GM23248 (cell line): ENCODE data around the gene TBC1D8. TPM values are rescaled to one million over a fixed set of nuclear protein-coding genes. Genes with fewer than 3 reads are reported as not detected.

Source experiments
- DNase-seq: peaks from one replicate; pipeline ENCODE4 v3.0.0-alpha.2; 2015
- H2AFZ ChIP-seq: fragments of 200-600 bp; sonication (generic); 2 replicates; pipeline ENCODE4 v1.6.1; 2016; ENCODE audit warnings: antibody characterized with exemption
- H3F3A ChIP-seq: fragments of 200-600 bp; sonication (generic); 2 replicates; pipeline ENCODE4 v1.6.1; 2016; ENCODE audit warnings: mild to moderate bottlenecking, antibody characterized with exemption, mixed run types; ENCODE audit not compliant: insufficient read depth
- H3K27ac ChIP-seq: fragments of 200-600 bp; sonication (generic); 2 replicates; pipeline ENCODE4 v1.5.1; 2016; ENCODE audit warnings: mild to moderate bottlenecking
- H3K27me3 ChIP-seq: fragments of 200-600 bp; sonication (generic); replicated peaks from 2 replicates; pipeline ENCODE4 v1.6.1; 2016; ENCODE audit warnings: mild to moderate bottlenecking; ENCODE audit not compliant: insufficient read depth
- H3K36me3 ChIP-seq: fragments of 200-600 bp; sonication (generic); 2 replicates; pipeline ENCODE4 v1.6.1; 2016; ENCODE audit warnings: low read depth, mild to moderate bottlenecking
- H3K4me1 ChIP-seq: fragments of 200-600 bp; sonication (generic); 2 replicates; pipeline ENCODE4 v1.6.1; 2016; ENCODE audit warnings: mild to moderate bottlenecking; ENCODE audit not compliant: insufficient read depth
- H3K4me2 ChIP-seq: fragments of 200-600 bp; sonication (generic); one replicate; pipeline ENCODE4 v1.6.1; 2016; ENCODE audit warnings: mild to moderate bottlenecking; ENCODE audit not compliant: unreplicated experiment
- H3K4me3 ChIP-seq: fragments of 200-600 bp; sonication (generic); 2 replicates; pipeline ENCODE4 v1.5.1; 2016; ENCODE audit warnings: mild to moderate bottlenecking
- H3K79me2 ChIP-seq: fragments of 200-600 bp; sonication (generic); 2 replicates; pipeline ENCODE4 v1.6.1; 2016; ENCODE audit warnings: mild to moderate bottlenecking; ENCODE audit not compliant: insufficient read depth
- H3K9ac ChIP-seq: fragments of 200-600 bp; sonication (generic); 2 replicates; pipeline ENCODE4 v1.6.1; 2016; ENCODE audit warnings: mild to moderate bottlenecking
- H3K9me2 ChIP-seq: fragments of 200-600 bp; sonication (generic); 2 replicates; pipeline ENCODE4 v1.6.1; 2016; ENCODE audit warnings: mixed run types, mild to moderate bottlenecking, moderate library complexity; ENCODE audit not compliant: insufficient read depth
- H3K9me3 ChIP-seq: fragments of 200-600 bp; sonication (generic); one replicate; pipeline ENCODE4 v1.6.1; 2017; ENCODE audit warnings: low read depth
- H4K20me1 ChIP-seq: fragments of 200-600 bp; sonication (generic); 2 replicates; pipeline ENCODE4 v1.6.0; 2016; ENCODE audit not compliant: insufficient read depth
- EZH2 ChIP-seq: fragments of 200-600 bp; sonication (generic); IDR thresholded peaks from 2 replicates; pipeline ENCODE4 v1.6.1; 2018; ENCODE audit warnings: antibody characterized with exemption, mild to moderate bottlenecking; ENCODE audit not compliant: insufficient read depth, poor library complexity, severe bottlenecking
- EZH2phosphoT487 ChIP-seq: fragments of 200-600 bp; sonication (generic); IDR thresholded peaks from 2 replicates; pipeline ENCODE4 v1.6.1; 2018; ENCODE audit warnings: antibody characterized with exemption, moderate library complexity, mild to moderate bottlenecking, low read depth; ENCODE audit not compliant: insufficient read depth
- WGBS, 2 experiments: methylation state at CpG; one replicate each; pipeline ENCODE4 v1.1.6; 2015 to 2017; ENCODE audit warnings: low lambda C conversion rate in 2 of 2, low coverage in 1 of 2; ENCODE audit errors: missing lambda C conversion rate in 2 of 2; 5-methylcytosine and 5-hydroxymethylcytosine counted together
- in situ Hi-C: fragments of 300-500 bp; cut with MboI; formaldehyde crosslinking; loops from 2 replicates; pipeline ENCODE4 v1.15.0; 2020
- polyA plus RNA-seq: library from polyadenylated mRNA; unstranded; fragments of >200 nt; fragmentation: Nextera tagmentation; extraction: Ambion mirVana; gene quantifications from 2 replicates; pipeline ENCODE4 v1.2.1, GENCODE V29; 2016
- total RNA-seq: library from RNA; depleted of rRNA; stranded (reverse); fragments of >200 nt; shearing (Covaris generic); gene quantifications from 2 replicates; pipeline ENCODE4 v1.2.3, GENCODE V29; 2014

TBC1D8 gene
- total and polyA plus RNA-seq, 2 experiments from 2014 or later, result 2.5 to 2.6 TPM

GRCh38 chr2:100983201-100983600, 168.0 kb downstream of the TBC1D8 start:
- no peak overlapping the region for H3K9ac ChIP-seq
- H3K79me2 ChIP-seq, result no peaks in the 10 kb centered on the region
- no peaks in the 10 kb centered on the region for H4K20me1 ChIP-seq
- H3K36me3 ChIP-seq, result no peaks in the 10 kb centered on the region
- H3K4me1 ChIP-seq, result no peaks in the 10 kb centered on the region
- WGBS, 2 experiments, result 93 to 99% methylated on average over 12 of the region's 12 CpGs
- in situ Hi-C loops, result no loop called here
- TF ChIP-seq EZH2phosphoT487 (no peak), EZH2 (no peak)
- H3K4me3 ChIP-seq, result no peak overlapping the region
- no peak overlapping the region for H3K4me2 ChIP-seq
- H3K27me3 ChIP-seq, result no peaks in the 10 kb centered on the region
- H3K27ac ChIP-seq, result no peak overlapping the region
- no peak overlapping the region for H2AFZ ChIP-seq
- H3F3A ChIP-seq, result no peaks in the 10 kb centered on the region
- no peaks in the 10 kb centered on the region for H3K9me2 ChIP-seq
- DNase-seq, result no peak
- no peaks in the 10 kb centered on the region for H3K9me3 ChIP-seq

- no peaks in the 10 kb centered on the region for H3K36me3 ChIP-seq
- H2AFZ ChIP-seq, result no peak overlapping the region
- no peak for DNase-seq
- no peaks in the 10 kb centered on the region for H3K79me2 ChIP-seq
- no peaks in the 10 kb centered on the region for H4K20me1 ChIP-seq
- no peak overlapping the region for H3K9ac ChIP-seq
- H3K4me3 ChIP-seq, result no peak overlapping the region
- in situ Hi-C loops, result no loop called here
- no peak for TF ChIP-seq EZH2
- TF ChIP-seq EZH2phosphoT487, result no peak
- H3K27me3 ChIP-seq, result no peaks in the 10 kb centered on the region
- no peaks in the 10 kb centered on the region for H3F3A ChIP-seq
- H3K9me3 ChIP-seq, result no peaks in the 10 kb centered on the region
- H3K4me1 ChIP-seq, result no peaks in the 10 kb centered on the region
- no peak overlapping the region for H3K27ac ChIP-seq
- no peaks in the 10 kb centered on the region for H3K9me2 ChIP-seq
- no peak overlapping the region for H3K4me2 ChIP-seq
- 87 to 89% methylated on average over 8 of the region's 8 CpGs for WGBS, 2 experiments
Measured at GRCh38 chr2:100982431-100982861, 168.7 kb downstream of the TBC1D8 start.

GRCh38 chr2:100981011-100981410, 170.2 kb downstream of the TBC1D8 start:
- in situ Hi-C loops, result no loop called here
- no peak for DNase-seq
- no peak overlapping the region for H3K9ac ChIP-seq
- H4K20me1 ChIP-seq, result no peaks in the 10 kb centered on the region
- H3K27ac ChIP-seq, result no peak overlapping the region
- no peaks in the 10 kb centered on the region for H3K4me1 ChIP-seq
- H3K4me2 ChIP-seq, result no peak overlapping the region
- H3K9me3 ChIP-seq, result no peaks in the 10 kb centered on the region
- WGBS, 2 experiments, result 95 to 97% methylated on average over 2 of the region's 2 CpGs
- H3F3A ChIP-seq, result no peaks in the 10 kb centered on the region
- no peaks in the 10 kb centered on the region for H3K27me3 ChIP-seq
- no peak overlapping the region for H2AFZ ChIP-seq
- TF ChIP-seq EZH2phosphoT487 (no peak), EZH2 (no peak)
- no peak overlapping the region for H3K4me3 ChIP-seq
- H3K36me3 ChIP-seq, result no peaks in the 10 kb centered on the region
- no peaks in the 10 kb centered on the region for H3K9me2 ChIP-seq
- no peaks in the 10 kb centered on the region for H3K79me2 ChIP-seq

GRCh38 chr2:100980046-100980445, 171.1 kb downstream of the TBC1D8 start:
- H3K9me3 ChIP-seq, result no peaks in the 10 kb centered on the region
- no peak for DNase-seq
- no peak overlapping the region for H2AFZ ChIP-seq
- 96 to 97% methylated on average over 12 of the region's 12 CpGs for WGBS, 2 experiments
- H3K4me1 ChIP-seq, result no peaks in the 10 kb centered on the region
- no peaks in the 10 kb centered on the region for H4K20me1 ChIP-seq
- no peak overlapping the region for H3K27ac ChIP-seq
- H3K9ac ChIP-seq, result no peak overlapping the region
- in situ Hi-C loops, result no loop called here
- H3K36me3 ChIP-seq, result no peaks in the 10 kb centered on the region
- H3K79me2 ChIP-seq, result no peaks in the 10 kb centered on the region
- H3K27me3 ChIP-seq, result no peaks in the 10 kb centered on the region
- H3K4me3 ChIP-seq, result no peak overlapping the region
- no peaks in the 10 kb centered on the region for H3F3A ChIP-seq
- TF ChIP-seq EZH2phosphoT487 (no peak), EZH2 (no peak)
- no peaks in the 10 kb centered on the region for H3K9me2 ChIP-seq
- H3K4me2 ChIP-seq, result no peak overlapping the region

- TF ChIP-seq EZH2phosphoT487, result no peak
- H3K4me1 ChIP-seq, result no peaks in the 10 kb centered on the region
- no peaks in the 10 kb centered on the region for H3K79me2 ChIP-seq
- H2AFZ ChIP-seq, result no peak overlapping the region
- 78 to 83% methylated on average over 16 of the region's 16 CpGs for WGBS, 2 experiments
- no peak overlapping the region for H3K9ac ChIP-seq
- H3K36me3 ChIP-seq, result no peaks in the 10 kb centered on the region
- H3F3A ChIP-seq, result no peaks in the 10 kb centered on the region
- H3K9me2 ChIP-seq, result no peaks in the 10 kb centered on the region
- no peak overlapping the region for H3K27ac ChIP-seq
- H3K27me3 ChIP-seq, result no peaks in the 10 kb centered on the region
- no peaks in the 10 kb centered on the region for H3K9me3 ChIP-seq
- in situ Hi-C loops, result no loop called here
- DNase-seq, result no peak
- H3K4me2 ChIP-seq, result no peak overlapping the region
- no peak overlapping the region for H3K4me3 ChIP-seq
- H4K20me1 ChIP-seq, result no peaks in the 10 kb centered on the region
Measured at GRCh38 chr2:100978582-100979191, 172.5 kb downstream of the TBC1D8 start.
